ENCODE results near the gene ANKRD52. TPM values are rescaled to one million over a fixed set of nuclear protein-coding genes. Genes with fewer than 3 reads are reported as not detected.
"Not testable (repeated sequence)": the region's sequence is repeated elsewhere in the genome, so short reads cannot be mapped to it uniquely, and the experiment has no call there.

ANKRD52 gene
- polyA plus RNA-seq, 1 donor, result 25.1 TPM

DNA sequence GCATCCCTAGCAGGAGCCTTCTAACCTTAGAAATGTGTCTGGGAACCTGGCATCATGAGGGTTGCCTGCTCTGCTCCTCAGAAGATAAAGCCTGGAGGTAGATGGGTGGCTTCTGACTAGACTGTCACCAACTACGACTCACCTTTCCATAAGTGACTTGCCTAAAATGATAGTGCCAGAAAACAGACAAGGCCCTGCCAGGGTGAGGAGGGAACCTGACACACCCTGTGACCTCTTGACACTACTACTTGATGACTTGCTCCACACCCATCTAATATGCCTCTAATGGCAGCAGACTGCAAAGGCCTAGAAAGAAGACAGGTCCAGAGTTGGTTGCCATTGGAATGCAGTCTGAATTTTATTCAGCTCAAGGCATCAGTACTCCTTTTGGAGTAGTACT, 45.8 kb downstream of the ANKRD52 start:
- WGBS (ENCODE audit: insufficient coverage, low lambda C conversion rate), result no CpG with 5 or more reads among the region's 1 CpG
- H3K9me3 ChIP-seq (ENCODE audit: control insufficient read depth, low read depth, low read length), result no peaks in the 10 kb centered on the region
- H3K36me3 ChIP-seq (ENCODE audit: control insufficient read depth, insufficient read depth, low read length), result peaks cover 68% of the 10 kb centered on the region
- no peak for DNase-seq
- no peak overlapping the region for H3K4me3 ChIP-seq (ENCODE audit: low read length)
- no peaks in the 10 kb centered on the region for H3K27me3 ChIP-seq (ENCODE audit: control insufficient read depth, insufficient read depth, low read length)
- no peaks in the 10 kb centered on the region for H3K4me1 ChIP-seq (ENCODE audit: control insufficient read depth, insufficient read depth, low read length)
- no peak overlapping the region for H3K27ac ChIP-seq (ENCODE audit: low read length)

DNA sequence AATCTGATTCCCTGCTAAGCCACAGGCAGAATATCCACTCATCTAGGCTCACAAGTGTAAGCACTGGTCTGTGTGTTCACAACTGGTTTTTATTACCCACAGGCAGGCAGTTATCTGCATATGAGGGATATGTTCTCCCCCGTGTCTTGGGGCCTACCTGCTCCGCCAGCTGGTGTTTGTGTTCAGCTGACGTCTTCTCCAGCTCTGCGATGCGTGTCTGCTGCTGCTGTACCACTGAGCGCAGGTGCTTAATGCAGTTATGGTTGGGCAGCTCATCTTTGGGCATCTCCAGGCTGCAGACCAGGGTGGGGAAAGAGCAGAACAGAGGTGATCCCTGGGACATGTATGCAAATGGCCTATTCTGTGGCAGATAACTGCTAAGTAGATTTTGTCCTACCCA, 50.2 kb downstream of the ANKRD52 start:
- peak in 1 of 2 donors; percentile 48 for DNase-seq
- Histone ChIP-seq H3K4me1 (ENCODE audit: control insufficient read depth, insufficient read depth, low read length) (no peaks in the 10 kb centered on the region), H3K27ac (ENCODE audit: low read length) (no peak overlapping the region), H3K9me3 (ENCODE audit: control insufficient read depth, low read depth, low read length) (no peaks in the 10 kb centered on the region), H3K4me3 (ENCODE audit: low read length) (no peak overlapping the region), H3K27me3 (ENCODE audit: control insufficient read depth, insufficient read depth, low read length) (no peaks in the 10 kb centered on the region), H3K36me3 (ENCODE audit: control insufficient read depth, insufficient read depth, low read length) (peaks cover 71% of the 10 kb centered on the region)
- no CpG with 5 or more reads among the region's 6 CpGs for WGBS (ENCODE audit: insufficient coverage, low lambda C conversion rate)

DNA sequence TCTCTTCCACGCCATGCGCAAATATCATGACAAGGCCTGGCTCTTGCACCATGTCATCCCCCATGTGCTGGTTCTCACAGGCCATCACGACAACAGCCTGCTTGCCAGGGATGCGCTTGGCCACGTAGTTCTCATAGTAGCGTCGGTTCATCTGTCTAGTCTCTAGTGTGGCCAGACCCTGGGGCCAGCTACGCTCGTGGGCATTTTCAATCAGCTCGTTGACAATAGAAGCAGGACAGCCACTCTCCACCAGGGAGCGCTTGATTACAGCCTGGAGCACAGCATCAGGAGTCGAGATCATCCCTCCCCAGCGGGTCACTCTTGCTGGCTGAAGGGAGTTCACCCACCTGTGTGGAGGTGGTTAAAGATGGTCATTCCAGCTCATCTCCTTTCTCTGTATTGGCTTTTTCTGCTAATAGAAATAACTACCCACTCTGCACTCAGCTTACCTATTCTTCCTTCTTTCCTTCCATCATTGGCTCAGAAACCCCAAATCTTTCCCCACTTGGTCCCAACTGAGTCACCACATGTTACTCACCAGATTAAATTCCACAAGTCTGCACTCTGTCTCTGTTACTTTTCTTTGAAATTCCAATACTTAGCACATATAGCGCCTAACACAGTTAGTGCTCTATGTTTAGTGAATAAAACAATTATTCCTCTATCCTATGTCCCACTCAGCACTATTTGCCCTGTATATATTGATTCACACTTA, 51.6 kb downstream of the ANKRD52 start:
- WGBS (ENCODE audit: insufficient coverage, low lambda C conversion rate), result no CpG with 5 or more reads among the region's 14 CpGs
- no peaks in the 10 kb centered on the region for H3K27me3 ChIP-seq (ENCODE audit: control insufficient read depth, insufficient read depth, low read length)
- no peak overlapping the region for H3K27ac ChIP-seq (ENCODE audit: low read length)

DNA sequence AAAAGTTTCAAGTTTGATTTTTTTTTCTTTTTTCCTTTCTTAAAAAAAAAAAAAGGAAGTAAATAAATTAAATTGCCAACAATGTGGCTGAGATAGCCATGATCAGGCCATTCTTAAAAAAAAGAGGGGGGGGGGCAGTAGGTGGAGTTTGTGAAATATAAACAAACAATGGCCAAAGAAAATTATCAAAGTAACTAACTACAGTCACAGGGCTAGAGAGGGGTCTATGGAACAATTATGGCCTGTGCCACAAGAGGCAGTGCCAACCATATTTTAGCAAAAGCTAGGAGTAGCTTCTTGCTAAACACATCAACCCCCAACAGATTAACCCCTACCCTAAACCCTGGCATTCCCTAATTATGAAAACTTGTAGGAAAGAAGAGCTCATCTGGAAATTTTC, 52.7 kb downstream of the ANKRD52 start:
- DNase-seq, result no peak
- Histone ChIP-seq H3K36me3 (ENCODE audit: control insufficient read depth, insufficient read depth, low read length) (peaks cover 52% of the 10 kb centered on the region), H3K27ac (ENCODE audit: low read length) (no peak overlapping the region), H3K4me3 (ENCODE audit: low read length) (no peak overlapping the region), H3K27me3 (ENCODE audit: control insufficient read depth, insufficient read depth, low read length) (no peaks in the 10 kb centered on the region), H3K4me1 (ENCODE audit: control insufficient read depth, insufficient read depth, low read length) (no peaks in the 10 kb centered on the region), H3K9me3 (ENCODE audit: control insufficient read depth, low read depth, low read length) (no peaks in the 10 kb centered on the region)

More for the DNA sequence above, 51.6 kb downstream of the ANKRD52 start:
- no peak overlapping the region for H3K4me3 ChIP-seq (ENCODE audit: low read length)
- peak in 1 of 2 donors; percentile 49 for DNase-seq
- peaks cover 59% of the 10 kb centered on the region for H3K36me3 ChIP-seq (ENCODE audit: control insufficient read depth, insufficient read depth, low read length)
- H3K9me3 ChIP-seq (ENCODE audit: control insufficient read depth, low read depth, low read length), result no peaks in the 10 kb centered on the region
- no peaks in the 10 kb centered on the region for H3K4me1 ChIP-seq (ENCODE audit: control insufficient read depth, insufficient read depth, low read length)

DNA sequence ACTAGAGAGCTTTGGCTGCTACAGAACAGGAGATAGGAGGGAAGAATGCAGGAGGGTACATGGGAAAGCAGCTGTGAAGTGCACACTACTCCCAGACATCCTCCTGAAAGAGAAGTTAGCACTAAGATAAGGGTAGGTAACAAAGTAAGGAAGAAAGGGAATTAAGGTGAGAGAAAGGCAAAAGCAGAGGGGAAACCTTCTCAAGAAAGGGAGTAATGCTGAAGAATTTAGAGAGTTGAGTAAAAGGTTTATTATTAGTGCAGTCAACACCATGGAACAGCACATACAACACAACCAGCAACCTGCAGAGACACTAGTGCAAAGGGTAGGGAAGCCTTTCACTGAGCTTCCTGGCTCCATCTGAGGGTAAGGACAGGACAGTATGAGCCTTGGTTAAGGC, 53.9 kb downstream of the ANKRD52 start:
- H3K27me3 ChIP-seq (ENCODE audit: control insufficient read depth, insufficient read depth, low read length), result no peaks in the 10 kb centered on the region
- H3K4me1 ChIP-seq (ENCODE audit: control insufficient read depth, insufficient read depth, low read length), result no peaks in the 10 kb centered on the region
- H3K27ac ChIP-seq (ENCODE audit: low read length), result no peak overlapping the region
- no peak overlapping the region for H3K4me3 ChIP-seq (ENCODE audit: low read length)
- no peaks in the 10 kb centered on the region for H3K9me3 ChIP-seq (ENCODE audit: control insufficient read depth, low read depth, low read length)
- DNase-seq, result no peak
- H3K36me3 ChIP-seq (ENCODE audit: control insufficient read depth, insufficient read depth, low read length), result peaks cover 43% of the 10 kb centered on the region

GRCh38 chr12:56202838-56203237, 55.3 kb downstream of the ANKRD52 start:
- WGBS (ENCODE audit: insufficient coverage, low lambda C conversion rate), result no CpG with 5 or more reads among the region's 2 CpGs
- H3K9me3 ChIP-seq (ENCODE audit: control insufficient read depth, low read depth, low read length), result no peaks in the 10 kb centered on the region
- H3K4me3 ChIP-seq (ENCODE audit: low read length), result no peak overlapping the region
- H3K27ac ChIP-seq (ENCODE audit: low read length), result no peak overlapping the region
- no peaks in the 10 kb centered on the region for H3K27me3 ChIP-seq (ENCODE audit: control insufficient read depth, insufficient read depth, low read length)
- no peaks in the 10 kb centered on the region for H3K4me1 ChIP-seq (ENCODE audit: control insufficient read depth, insufficient read depth, low read length)
- peaks cover 33% of the 10 kb centered on the region for H3K36me3 ChIP-seq (ENCODE audit: control insufficient read depth, insufficient read depth, low read length)
- no peak for DNase-seq

DNA sequence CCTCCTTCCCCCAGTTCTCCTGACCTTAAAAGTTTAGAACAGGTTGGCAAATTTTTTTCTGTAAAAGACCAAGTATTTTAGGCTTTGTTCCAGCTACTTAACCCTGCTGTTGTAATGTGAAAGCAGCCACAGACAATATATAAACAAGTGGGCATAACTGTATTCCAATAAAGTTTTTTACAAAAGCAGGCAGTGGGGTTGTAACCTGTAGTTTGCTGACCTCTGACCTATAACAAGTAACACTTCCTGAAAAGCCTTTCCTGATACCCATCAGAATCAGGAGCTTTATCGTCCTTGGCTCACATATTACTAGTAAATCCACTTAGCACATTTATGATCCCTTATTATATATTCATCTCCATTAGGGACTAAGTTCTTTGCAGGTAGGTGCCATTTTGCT, 55.8 kb downstream of the ANKRD52 start:
- Histone ChIP-seq H3K4me3 (ENCODE audit: low read length) (no peak overlapping the region), H3K9me3 (ENCODE audit: control insufficient read depth, low read depth, low read length) (no peaks in the 10 kb centered on the region), H3K27ac (ENCODE audit: low read length) (no peak overlapping the region), H3K36me3 (ENCODE audit: control insufficient read depth, insufficient read depth, low read length) (peaks cover 29% of the 10 kb centered on the region), H3K27me3 (ENCODE audit: control insufficient read depth, insufficient read depth, low read length) (no peaks in the 10 kb centered on the region), H3K4me1 (ENCODE audit: control insufficient read depth, insufficient read depth, low read length) (no peaks in the 10 kb centered on the region)
- no peak for DNase-seq
- WGBS (ENCODE audit: insufficient coverage, low lambda C conversion rate), result no CpG with 5 or more reads among the region's 1 CpG

DNA sequence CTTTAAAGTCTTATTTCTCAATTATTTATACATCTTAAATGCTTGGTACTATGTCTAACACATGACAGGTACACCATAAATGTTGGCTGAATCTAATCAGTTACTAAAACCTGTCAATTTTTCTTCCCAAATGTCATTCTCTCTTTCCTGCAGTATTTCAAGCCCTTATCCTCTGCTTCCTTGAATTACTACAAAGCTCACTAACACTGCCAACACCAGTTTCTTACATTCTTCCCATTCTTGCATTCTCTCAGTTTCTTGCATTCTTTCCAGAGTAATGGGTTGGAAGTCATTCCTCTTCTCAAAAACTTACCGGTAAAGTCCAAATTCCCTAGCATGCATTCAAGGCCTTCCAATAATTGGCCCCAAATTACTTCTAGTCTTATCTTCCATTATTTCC, 59.3 kb downstream of the ANKRD52 start:
- H3K4me3 ChIP-seq (ENCODE audit: low read length), result no peak overlapping the region
- WGBS (ENCODE audit: insufficient coverage, low lambda C conversion rate), result no CpG with 5 or more reads among the region's 1 CpG
- no peak for DNase-seq
- H3K4me1 ChIP-seq (ENCODE audit: control insufficient read depth, insufficient read depth, low read length), result no peaks in the 10 kb centered on the region
- no peaks in the 10 kb centered on the region for H3K36me3 ChIP-seq (ENCODE audit: control insufficient read depth, insufficient read depth, low read length)
- no peaks in the 10 kb centered on the region for H3K9me3 ChIP-seq (ENCODE audit: control insufficient read depth, low read depth, low read length)
- H3K27me3 ChIP-seq (ENCODE audit: control insufficient read depth, insufficient read depth, low read length), result no peaks in the 10 kb centered on the region
- no peak overlapping the region for H3K27ac ChIP-seq (ENCODE audit: low read length)

DNA sequence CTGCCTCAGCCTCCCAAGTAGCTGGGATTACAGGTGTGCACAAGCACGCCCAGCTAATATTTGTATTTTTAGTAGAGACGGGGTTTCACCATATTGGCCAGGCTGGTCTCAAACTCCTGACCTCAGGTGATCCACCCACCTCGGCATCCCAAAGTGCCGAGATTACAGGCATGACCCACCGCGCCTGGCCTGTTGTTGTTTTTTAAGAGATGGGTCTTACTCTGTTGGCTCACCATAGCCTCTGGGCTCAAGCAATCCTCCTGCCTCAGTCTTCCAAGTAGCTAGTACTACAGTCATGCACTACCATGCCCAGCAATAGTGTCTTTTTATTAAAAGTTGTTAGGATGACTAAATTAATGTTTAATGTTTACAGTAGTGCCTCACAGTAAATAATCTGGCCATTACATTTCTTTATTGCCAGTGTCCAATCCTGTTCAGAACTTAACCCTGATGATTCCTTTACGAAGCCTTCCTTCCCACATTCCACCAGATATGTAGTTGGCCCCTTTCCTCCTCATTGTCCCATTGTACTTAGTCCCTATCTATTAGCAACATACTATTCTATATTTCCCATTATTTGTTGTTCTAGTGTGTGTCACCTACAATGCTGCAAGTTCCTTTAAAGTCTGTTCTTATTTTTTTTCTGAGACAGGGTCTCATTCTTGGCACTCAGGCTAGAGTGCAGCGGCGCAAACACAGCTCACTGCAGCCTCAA, 60.1 kb downstream of the ANKRD52 start:
- H3K27ac ChIP-seq (ENCODE audit: low read length), result no peak overlapping the region
- H3K36me3 ChIP-seq (ENCODE audit: control insufficient read depth, insufficient read depth, low read length), result no peaks in the 10 kb centered on the region

GRCh38 chr12:56196818-56197550, 61.2 kb downstream of the ANKRD52 start:
- not testable (repeated sequence) for H3K9me3 ChIP-seq (ENCODE audit: control insufficient read depth, low read depth, low read length); H3K4me3 ChIP-seq (ENCODE audit: low read length); DNase-seq; H3K4me1 ChIP-seq (ENCODE audit: control insufficient read depth, insufficient read depth, low read length); H3K36me3 ChIP-seq (ENCODE audit: control insufficient read depth, insufficient read depth, low read length); H3K27me3 ChIP-seq (ENCODE audit: control insufficient read depth, insufficient read depth, low read length); H3K27ac ChIP-seq (ENCODE audit: low read length)
- no CpG with 5 or more reads among the region's 11 CpGs for WGBS (ENCODE audit: insufficient coverage, low lambda C conversion rate)

More for the DNA sequence above, 60.1 kb downstream of the ANKRD52 start:
- 100% methylated on average over 3 of the region's 9 CpGs for WGBS (ENCODE audit: insufficient coverage, low lambda C conversion rate)
- Histone ChIP-seq H3K9me3 (ENCODE audit: control insufficient read depth, low read depth, low read length) (no peaks in the 10 kb centered on the region), H3K27me3 (ENCODE audit: control insufficient read depth, insufficient read depth, low read length) (no peaks in the 10 kb centered on the region), H3K4me1 (ENCODE audit: control insufficient read depth, insufficient read depth, low read length) (no peaks in the 10 kb centered on the region), H3K4me3 (ENCODE audit: low read length) (no peak overlapping the region)
- DNase-seq, result no peak
